B cell (primary cell): ENCODE measurements around the gene TLDC2. TPM values are rescaled to one million over a fixed set of nuclear protein-coding genes. Genes with fewer than 3 reads are reported as not detected.
"Not testable (repeated sequence)": the region's sequence is repeated elsewhere in the genome, so short reads cannot be mapped to it uniquely, and the experiment has no call there.

Experiments used
- ATAC-seq: fragments of 200-7000 bp; cut with Tn5 transposase; one replicate; pipeline ENCODE4 v1.10.0; 2021; ENCODE audit warnings: low read depth, mild to moderate bottlenecking, moderate number of reproducible peaks, moderate library complexity
- CTCF ChIA-PET: fragments of 350-600 bp; sonication (Branson Sonifier 250); formaldehyde crosslinking; loops from one replicate; lab custom pipeline; 2021; ENCODE audit warnings: antibody characterized with exemption, inconsistent platforms; lab: Charles Lee
- POLR2A ChIA-PET: fragments of 350-600 bp; sonication (Branson Sonifier 250); formaldehyde crosslinking; loops from one replicate; lab custom pipeline; 2021; ENCODE audit warnings: antibody characterized with exemption; lab: Charles Lee
- DNase-seq: peaks from one replicate; pipeline ENCODE4 v3.0.0; 2013
- H2AFZ ChIP-seq: 2 replicates; pipeline ENCODE4 v1.6.1; 2012; ENCODE audit warnings: mild to moderate bottlenecking, low read depth, low read length; ENCODE audit not compliant: insufficient read depth, poor library complexity, severe bottlenecking
- H3K27ac ChIP-seq, 2 donors: 1 replicate in 1 of 2; 2 replicates in 1 of 2; pipeline ENCODE4 v1.5.1; 2012 to 2013; ENCODE audit warnings: low read length in 2 of 2, mild to moderate bottlenecking in 2 of 2, moderate library complexity in 1 of 2
- H3K27me3 ChIP-seq, 4 experiments: fragments of 200-600 bp in 1 of 4; sonication (generic) in 1 of 4; replicated peaks in 1 of 4; 1 replicate in 2 of 4; 2 replicates in 2 of 4; pipeline versions ENCODE4 v1.6.1 to v1.7.0; 2013 to 2016; ENCODE audit warnings: low read length in 3 of 4, mild to moderate bottlenecking in 2 of 4, mixed read lengths in 1 of 4, moderate library complexity in 1 of 4; ENCODE audit not compliant: insufficient read depth in 4 of 4, control insufficient read depth in 3 of 4; ENCODE audit errors: control extremely low read depth in 1 of 4
- H3K36me3 ChIP-seq, 2 experiments: replicated peaks in 1 of 2; 1 replicate in 1 of 2; 2 replicates in 1 of 2; pipeline versions ENCODE4 v1.6.1 to v1.7.1; 2013; ENCODE audit warnings: low read length in 1 of 2; ENCODE audit not compliant: insufficient read depth in 2 of 2, control insufficient read depth in 1 of 2; ENCODE audit errors: control extremely low read depth in 1 of 2, extremely low read depth in 1 of 2
- H3K4me1 ChIP-seq, 2 donors: fragments of 200-600 bp in 1 of 2; sonication (generic) in 1 of 2; 1 replicate in 1 of 2; 2 replicates in 1 of 2; pipeline versions ENCODE4 v1.5.1 to v1.6.1; 2013 to 2017; ENCODE audit warnings: low read length in 2 of 2; ENCODE audit not compliant: control insufficient read depth in 2 of 2, insufficient read depth in 2 of 2
- H3K4me2 ChIP-seq: replicated peaks from 2 replicates; pipeline ENCODE3; 2012; ENCODE audit warnings: mild to moderate bottlenecking, low read depth, low read length; ENCODE audit not compliant: poor library complexity, severe bottlenecking
- H3K4me3 ChIP-seq, 5 experiments: fragments of 200-600 bp in 1 of 5; sonication (generic) in 1 of 5; 1 replicate in 3 of 5; 2 replicates in 2 of 5; pipeline versions ENCODE4 v1.5.1 to v1.7.0; 2011 to 2016; ENCODE audit warnings: low read length in 4 of 5, mild to moderate bottlenecking in 4 of 5, low read depth in 2 of 5, control low read depth in 1 of 5, moderate library complexity in 1 of 5; ENCODE audit not compliant: insufficient read depth in 1 of 5; ENCODE audit errors: control extremely low read depth in 1 of 5, extremely low read depth in 1 of 5
- H3K79me2 ChIP-seq: fragments of 200-600 bp; sonication (generic); one replicate; pipeline ENCODE4 v1.6.0; 2016; ENCODE audit warnings: low read length; ENCODE audit not compliant: control insufficient read depth, insufficient read depth
- H3K9ac ChIP-seq: fragments of 200-600 bp; sonication (generic); 2 replicates; pipeline ENCODE4 v1.6.1; 2017; ENCODE audit warnings: mild to moderate bottlenecking, low read length, moderate library complexity
- H3K9me3 ChIP-seq, 3 donors: one replicate each; pipeline versions ENCODE4 v1.6.1 to v1.7.1; 2013; ENCODE audit warnings: low read length in 2 of 3; ENCODE audit not compliant: control insufficient read depth in 2 of 3, insufficient read depth in 1 of 3; ENCODE audit errors: control extremely low read depth in 1 of 3
- H4K20me1 ChIP-seq: 2 replicates; pipeline ENCODE4 v1.6.0; 2012; ENCODE audit warnings: mild to moderate bottlenecking, low read length; ENCODE audit not compliant: insufficient read depth, control insufficient read depth, poor library complexity, severe bottlenecking
- H3K27ac Mint-ChIP-seq: one replicate; pipeline ENCODE4 v1.8.0; 2021; ENCODE audit warnings: mixed read lengths
- H3K27me3 Mint-ChIP-seq: one replicate; pipeline ENCODE4 v1.8.0; 2021; ENCODE audit warnings: mixed read lengths
- H3K4me1 Mint-ChIP-seq: one replicate; pipeline ENCODE4 v1.8.0; 2021; ENCODE audit warnings: mixed read lengths
- H3K4me3 Mint-ChIP-seq: one replicate; pipeline ENCODE4 v1.8.0; 2021; ENCODE audit warnings: mixed read lengths
- H3K9me3 Mint-ChIP-seq: one replicate; pipeline ENCODE4 v1.8.0; 2022; ENCODE audit warnings: mixed read lengths; ENCODE audit not compliant: insufficient read depth
- CTCF ChIP-seq: fragments of 200-600 bp; IDR thresholded peaks from one replicate; pipeline ENCODE4 v1.8.0; 2022; ENCODE audit warnings: antibody characterized with exemption, mild to moderate bottlenecking
- EZH2 ChIP-seq: IDR thresholded peaks from 2 replicates; pipeline ENCODE4 v1.6.1; 2012; ENCODE audit warnings: borderline replicate concordance, low read depth, mild to moderate bottlenecking, moderate library complexity, low read length; ENCODE audit not compliant: insufficient read depth, poor library complexity, severe bottlenecking
- WGBS: methylation state at CpG from one replicate; pipeline ENCODE4 v1.1.5; 2013; ENCODE audit warnings: missing lambda C conversion rate; ENCODE audit not compliant: insufficient coverage; 5-methylcytosine and 5-hydroxymethylcytosine counted together
- intact Hi-C: fragments of 100-400 bp; cut with micrococcal nuclease; formaldehyde crosslinking; loops from one replicate; pipeline ENCODE4 v1.10.0; 2022
- polyA plus RNA-seq: library from polyadenylated mRNA; depleted of rRNA; stranded (reverse); fragments of >200 nt; gene quantifications from 2 replicates; pipeline ENCODE4 v1.2.3, GENCODE V29; 2012
- total RNA-seq, 2 donors: library from RNA; stranded (reverse); fragments of 120-200 nt in 1 of 2; gene quantifications; 1 replicate in 1 of 2; 2 replicates in 1 of 2; pipeline versions ENCODE4 v1.2.3 to v1.2.4, GENCODE V29; 2013 to 2022

Gene TLDC2
- total and polyA plus RNA-seq, 2 donors (not counting 1 experiment from before 2014, with no cell fraction given): 0.13 TPM; not detected in 1

GRCh38 chr20:36836591-36837269 is 39.2 kb upstream of the TLDC2 start:
- H3K4me1 Mint-ChIP-seq: peaks cover 44% of the 10 kb centered on the region
- peaks cover 0 to 6% (median 0%) of the 10 kb centered on the region in 3 donors for H3K9me3 ChIP-seq
- H3K79me2 ChIP-seq: peaks cover 49% of the 10 kb centered on the region
- H3K9me3 Mint-ChIP-seq: no peaks in the 10 kb centered on the region
- peak overlapping the region; percentile 86 for H3K27ac Mint-ChIP-seq
- H3K27me3 ChIP-seq: no peaks in the 10 kb centered on the region
- CTCF ChIA-PET: interaction anchor here (1.1 to 3.0 kb wide), 7 partner anchors 9 to 44 kb away, joined by 3 to 43 read pairs (median 5); a partner anchor contains a TSS
- H3K4me2 ChIP-seq: peak overlapping the region; percentile 39
- POLR2A ChIA-PET: interaction anchor here (1.0 to 1.4 kb wide), 2 partner anchors 16 to 231 kb away, joined by 3 to 4 read pairs; partner anchors contain the start of gene RAB5IF
- DNase-seq (peak; percentile 65), ATAC-seq (peak; percentile 4)
- H3K4me3 Mint-ChIP-seq: peak overlapping the region; percentile 68
- no peak overlapping the region for H3K4me3 ChIP-seq
- H4K20me1 ChIP-seq: no peaks in the 10 kb centered on the region
- TF ChIP-seq EZH2 (no peak), CTCF (peak; percentile 63)
- 51% methylated on average over 7 of the region's 9 CpGs for WGBS
- no peaks in the 10 kb centered on the region for H3K27me3 Mint-ChIP-seq
- H3K36me3 ChIP-seq: peaks cover 0 to 2% of the 10 kb centered on the region in 2 experiments
- peak overlapping the region; percentile 58 to 78 for H3K27ac ChIP-seq
- no peak overlapping the region for H3K9ac ChIP-seq
- intact Hi-C loops: loop anchor here (2.0 kb wide), 1 partner anchor 14 kb away; no protein-coding TSS in a partner anchor
- peaks cover 35 to 55% of the 10 kb centered on the region in 2 donors for H3K4me1 ChIP-seq
- no peak overlapping the region for H2AFZ ChIP-seq

- H3K36me3 ChIP-seq, H3K9ac ChIP-seq, H3K9me3 ChIP-seq, H3K9me3 Mint-ChIP-seq, H3K4me3 ChIP-seq, H2AFZ ChIP-seq, intact Hi-C loops, H3K27me3 ChIP-seq, H4K20me1 ChIP-seq, H3K27me3 Mint-ChIP-seq: not testable (repeated sequence)
- peak overlapping the region; percentile 69 to 87 for H3K27ac ChIP-seq
- WGBS: 58% methylated on average over 3 of the region's 3 CpGs
- DNase-seq (peak; percentile 76), ATAC-seq (peak; percentile 28)
- peak overlapping the region; percentile 38 for H3K4me2 ChIP-seq
- ChIA-PET CTCF (interaction anchor here (0.5 to 4.6 kb wide), 9 partner anchors 13 to 227 kb away, joined by 3 to 27 read pairs (median 3); a partner anchor contains a TSS), POLR2A (interaction anchor here (0.6 to 1.5 kb wide), 4 partner anchors 8 to 26 kb away, joined by 3 to 4 read pairs (median 3); no protein-coding TSS in a partner anchor)
- H3K4me3 Mint-ChIP-seq: peak overlapping the region; percentile 19
- peaks cover 59% of the 10 kb centered on the region for H3K4me1 Mint-ChIP-seq
- H3K27ac Mint-ChIP-seq: peak overlapping the region; percentile 87
- peaks cover 51 to 71% of the 10 kb centered on the region in 2 donors for H3K4me1 ChIP-seq
- H3K79me2 ChIP-seq: peaks cover 36% of the 10 kb centered on the region
These were observed 37.6 kb upstream of the TLDC2 start for GRCh38 chr20:36838376-36838775.
